Stomach (tissue), 9 donors: Measurements from ENCODE around the gene DCDC1. TPM values are rescaled to one million over a fixed set of nuclear protein-coding genes. Genes with fewer than 3 reads are reported as not detected.

Experiments used
- DNase-seq, 2 donors: peaks; one replicate each; pipeline versions ENCODE4 v3.0.0 to v3.0.0-alpha.2; 2013 to 2019
- H3K27ac ChIP-seq, 5 donors: fragments of 200-600 bp in 4 of 5; sonication (generic) in 4 of 5; one replicate each; pipeline ENCODE4 v1.5.1; 2013 to 2019; ENCODE audit warnings: mild to moderate bottlenecking in 1 of 5, moderate library complexity in 1 of 5
- H3K27me3 ChIP-seq, 3 donors: fragments of 200-600 bp; sonication (generic); one replicate each; pipeline ENCODE4 v1.5.1; 2017 to 2019; ENCODE audit warnings: mixed run types in 1 of 3
- H3K36me3 ChIP-seq, 4 donors: fragments of 200-600 bp; sonication (generic); 1 replicate in 3 of 4; 2 replicates in 1 of 4; pipeline ENCODE4 v1.5.1; 2016 to 2019
- H3K4me1 ChIP-seq, 4 donors: fragments of 200-600 bp; sonication (generic); one replicate each; pipeline ENCODE4 v1.5.1; 2016 to 2019
- H3K4me3 ChIP-seq, 4 donors: fragments of 200-600 bp; sonication (generic) in 3 of 4; one replicate each; pipeline ENCODE4 v1.5.1; 2016 to 2019; ENCODE audit warnings: mild to moderate bottlenecking in 1 of 4
- H3K9me3 ChIP-seq, 4 donors: fragments of 200-600 bp; sonication (generic); one replicate each; pipeline ENCODE4 v1.5.1; 2016 to 2019
- EP300 ChIP-seq: sonication (generic); formaldehyde crosslinking; IDR thresholded peaks from one replicate; pipeline ENCODE4 v1.6.1; 2017; ENCODE audit warnings: antibody characterized with exemption
- POLR2A ChIP-seq, 4 donors: fragments of 450-650 bp; IDR thresholded peaks; one replicate each; pipeline ENCODE4 v1.6.1; 2016; ENCODE audit warnings: antibody characterized with exemption in 4 of 4, control low read depth in 2 of 4, mild to moderate bottlenecking in 1 of 4, moderate library complexity in 1 of 4
- POLR2AphosphoS5 ChIP-seq, 3 donors: sonication (generic); formaldehyde crosslinking; IDR thresholded peaks; one replicate each; pipeline ENCODE4 v1.6.1; 2016; ENCODE audit warnings: antibody characterized with exemption in 3 of 3
- WGBS, 5 donors: extraction: QIAGEN DNeasy Blood & Tissue Kit in 3 of 5; methylation state at CpG; one replicate each; pipeline versions ENCODE4 v1.1.5 to v1.1.7; 2013 to 2018; 5-methylcytosine and 5-hydroxymethylcytosine counted together
- intact Hi-C: fragments of 100-400 bp; cut with DNase I; formaldehyde crosslinking; loops from one replicate; pipeline ENCODE4 v1.15.1; 2023; ENCODE audit warnings: low total_unique reads
- polyA plus RNA-seq, 3 donors: library from polyadenylated mRNA; stranded (reverse); fragments of 200-250 nt; gene quantifications; one replicate each; pipeline ENCODE4 v1.2.3, GENCODE V29; 2013
- total RNA-seq, 5 donors: library from RNA; depleted of rRNA; stranded (reverse); fragments of >200 nt; gene quantifications; one replicate each; pipeline versions ENCODE4 v1.1.0 to v1.2.3, GENCODE V29; 2014 to 2016
- TF ChIP-seq, protein P1 (sequence below), 7 experiments: fragments of 450-650 bp in 4 of 7; fragments of 200-600 bp in 3 of 7; sonication (generic) in 3 of 7; IDR thresholded peaks; one replicate each; pipeline ENCODE4 v1.5.1; 2016 to 2019; ENCODE audit warnings: antibody characterized with exemption in 7 of 7, control low read depth in 2 of 7, mild to moderate bottlenecking in 1 of 7
- donor health status: healthy with polysubstance abuse.
- donor health status: Bipolar disorder and iron deficiency.
- donor health status: healthy.

The DCDC1 gene
- total and polyA plus RNA-seq, 8 donors = 0.45 to 0.55 TPM; not detected in 6

- Histone ChIP-seq H3K9me3 (no peaks in the 10 kb centered on the region), H3K36me3 (no peaks in the 10 kb centered on the region), H3K27ac (no peak overlapping the region), H3K4me3 (no peak overlapping the region), H3K27me3 (no peaks in the 10 kb centered on the region), H3K4me1 (no peaks in the 10 kb centered on the region)
- TF ChIP-seq POLR2A (IDR thresholded peaks at IDR 0.05) (no peak), EP300 (no peak), POLR2AphosphoS5 (IDR thresholded peaks at IDR 0.05) (no peak)
- TF ChIP-seq, protein P1, sequence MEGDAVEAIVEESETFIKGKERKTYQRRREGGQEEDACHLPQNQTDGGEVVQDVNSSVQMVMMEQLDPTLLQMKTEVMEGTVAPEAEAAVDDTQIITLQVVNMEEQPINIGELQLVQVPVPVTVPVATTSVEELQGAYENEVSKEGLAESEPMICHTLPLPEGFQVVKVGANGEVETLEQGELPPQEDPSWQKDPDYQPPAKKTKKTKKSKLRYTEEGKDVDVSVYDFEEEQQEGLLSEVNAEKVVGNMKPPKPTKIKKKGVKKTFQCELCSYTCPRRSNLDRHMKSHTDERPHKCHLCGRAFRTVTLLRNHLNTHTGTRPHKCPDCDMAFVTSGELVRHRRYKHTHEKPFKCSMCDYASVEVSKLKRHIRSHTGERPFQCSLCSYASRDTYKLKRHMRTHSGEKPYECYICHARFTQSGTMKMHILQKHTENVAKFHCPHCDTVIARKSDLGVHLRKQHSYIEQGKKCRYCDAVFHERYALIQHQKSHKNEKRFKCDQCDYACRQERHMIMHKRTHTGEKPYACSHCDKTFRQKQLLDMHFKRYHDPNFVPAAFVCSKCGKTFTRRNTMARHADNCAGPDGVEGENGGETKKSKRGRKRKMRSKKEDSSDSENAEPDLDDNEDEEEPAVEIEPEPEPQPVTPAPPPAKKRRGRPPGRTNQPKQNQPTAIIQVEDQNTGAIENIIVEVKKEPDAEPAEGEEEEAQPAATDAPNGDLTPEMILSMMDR (IDR thresholded peaks at IDR 0.05) = no peak
- intact Hi-C loops = no loop called here
- WGBS, 5 donors = 61 to 67% (median 62%) methylated on average over 4 of the region's 4 CpGs
- DNase-seq = no peak
Measured at GRCh38 chr11:31139479-31139878, 230.1 kb downstream of the DCDC1 start.

GRCh38 chr11:31132531-31133421, 236.8 kb downstream of the DCDC1 start:
- 56 to 71% (median 57%) methylated on average over 6 of the region's 6 CpGs for WGBS, 5 donors
- DNase-seq = no peak
- Histone ChIP-seq H3K27ac (no peak overlapping the region), H3K36me3 (no peaks in the 10 kb centered on the region), H3K9me3 (no peaks in the 10 kb centered on the region), H3K4me3 (no peak overlapping the region), H3K27me3 (no peaks in the 10 kb centered on the region), H3K4me1 (no peaks in the 10 kb centered on the region)
- intact Hi-C loops = no loop called here
- TF ChIP-seq POLR2A (IDR thresholded peaks at IDR 0.05) (no peak), POLR2AphosphoS5 (IDR thresholded peaks at IDR 0.05) (no peak), EP300 (no peak)
- TF ChIP-seq, protein P1 (IDR thresholded peaks at IDR 0.05) = no peak

GRCh38 chr11:31131760-31132159, 237.8 kb downstream of the DCDC1 start:
- intact Hi-C loops = no loop called here
- H3K9me3 ChIP-seq = no peaks in the 10 kb centered on the region
- no peaks in the 10 kb centered on the region for H3K4me1 ChIP-seq
- no peak for TF ChIP-seq POLR2AphosphoS5 (IDR thresholded peaks at IDR 0.05)
- TF ChIP-seq EP300 = no peak
- no peak for TF ChIP-seq POLR2A (IDR thresholded peaks at IDR 0.05)
- TF ChIP-seq, protein P1 (IDR thresholded peaks at IDR 0.05) = no peak
- no peak for DNase-seq
- H3K27me3 ChIP-seq = no peaks in the 10 kb centered on the region
- no peak overlapping the region for H3K27ac ChIP-seq
- no peak overlapping the region for H3K4me3 ChIP-seq
- H3K36me3 ChIP-seq = no peaks in the 10 kb centered on the region
- WGBS, 5 donors = 0 to 63% (median 38%) methylated on average over 1 of the region's 1 CpG

- no peak for DNase-seq
- no peak overlapping the region for H3K4me3 ChIP-seq
- 44 to 51% (median 45%) methylated on average over 3 of the region's 3 CpGs for WGBS, 5 donors
- no peak overlapping the region for H3K27ac ChIP-seq
- H3K4me1 ChIP-seq = no peaks in the 10 kb centered on the region
- intact Hi-C loops = no loop called here
- H3K36me3 ChIP-seq = no peaks in the 10 kb centered on the region
- TF ChIP-seq, protein P1 (IDR thresholded peaks at IDR 0.05) = no peak
- no peak for TF ChIP-seq POLR2A (IDR thresholded peaks at IDR 0.05)
- no peak for TF ChIP-seq EP300
- TF ChIP-seq POLR2AphosphoS5 (IDR thresholded peaks at IDR 0.05) = no peak
- H3K9me3 ChIP-seq = peaks cover 0 to 2% (median 0%) of the 10 kb centered on the region in 4 donors
- no peaks in the 10 kb centered on the region for H3K27me3 ChIP-seq
Measured at GRCh38 chr11:31127290-31127689, 242.2 kb downstream of the DCDC1 start.
